Fibroblast of skin of abdomen (primary cell): Measurements from ENCODE around the gene ZFHX3.
A peak's percentile ranks its signal among the peaks of the same experiment; 100 is the strongest.

Experiments used
- DNase-seq: peaks from one replicate; pipeline ENCODE4 v3.0.0-alpha.2; 2013

ZFHX3 gene

GRCh38 chr16:72894293-72895151 lies 153.4 kb downstream of the ZFHX3 start:
- peak; percentile 41 for DNase-seq

GRCh38 chr16:72891291-72892227 lies 156.4 kb downstream of the ZFHX3 start:
- DNase-seq, result no peak

GRCh38 chr16:72890587-72890986 lies 157.3 kb downstream of the ZFHX3 start:
- DNase-seq, result no peak

- no peak for DNase-seq
Observed at GRCh38 chr16:72889616-72890582, 158.0 kb downstream of the ZFHX3 start.

- DNase-seq, result no peak
Observed at GRCh38 chr16:72887537-72887936, 160.4 kb downstream of the ZFHX3 start.

- DNase-seq, result no peak
Observed at GRCh38 chr16:72886346-72886974, 161.5 kb downstream of the ZFHX3 start.

GRCh38 chr16:72884573-72884972 lies 163.4 kb downstream of the ZFHX3 start:
- DNase-seq, result no peak

GRCh38 chr16:72884037-72884436 lies 163.9 kb downstream of the ZFHX3 start:
- peak; percentile 45 for DNase-seq

- DNase-seq, result no peak
Observed at GRCh38 chr16:72879846-72880245, 168.1 kb downstream of the ZFHX3 start.

GRCh38 chr16:72878301-72879269 lies 169.3 kb downstream of the ZFHX3 start:
- DNase-seq, result peak; percentile 41

- peak; percentile 65 for DNase-seq
Observed at GRCh38 chr16:72877374-72878028, 170.4 kb downstream of the ZFHX3 start.

GRCh38 chr16:72876981-72877373 lies 171.0 kb downstream of the ZFHX3 start:
- DNase-seq, result peak; percentile 37

- DNase-seq, result peak; percentile 80
Observed at GRCh38 chr16:72876221-72876620, 171.7 kb downstream of the ZFHX3 start.

GRCh38 chr16:72875291-72876031 lies 172.5 kb downstream of the ZFHX3 start:
- no peak for DNase-seq

GRCh38 chr16:72873853-72874252 lies 174.1 kb downstream of the ZFHX3 start:
- no peak for DNase-seq

- DNase-seq, result no peak
Observed at GRCh38 chr16:72873044-72873443, 174.9 kb downstream of the ZFHX3 start.

- no peak for DNase-seq
Observed at GRCh38 chr16:72865835-72866234, 182.1 kb downstream of the ZFHX3 start.

- no peak for DNase-seq
Observed at GRCh38 chr16:72865258-72865657, 182.7 kb downstream of the ZFHX3 start.
